ENCODE data around the gene MTAP. TPM values are rescaled to one million over a fixed set of nuclear protein-coding genes. Genes with fewer than 3 reads are reported as not detected.

MTAP gene
- total and polyA plus RNA-seq, 7 experiments from 2014 or later: 13.1 to 50.7 (median 29.7) TPM

GRCh38 chr9:21856301-21857094 is 54.1 kb downstream of the MTAP start:
- H3K9me3 ChIP-seq (ENCODE audit: control insufficient read depth in 2 of 3, low read length in 3 of 3): no peaks in the 10 kb centered on the region
- H3K36me3 ChIP-seq (ENCODE audit: control insufficient read depth in 2 of 3, insufficient read depth in 3 of 3, low read length in 3 of 3): peaks cover 0 to 61% (median 3%) of the 10 kb centered on the region in 3 experiments
- peaks cover 0 to 2% (median 0%) of the 10 kb centered on the region in 11 donors for H3K9me3 Mint-ChIP-seq
- peaks cover 1 to 28% (median 6%) of the 10 kb centered on the region in 7 donors for H3K4me1 Mint-ChIP-seq
- ChIA-PET POLR2A (no interaction called here), CTCF (interaction anchor here (0.6 kb wide), 1 partner anchor 77 kb away, joined by 3 read pairs; no protein-coding TSS in a partner anchor)
- H3K4me1 ChIP-seq (ENCODE audit: control insufficient read depth in 2 of 2, insufficient read depth in 2 of 2, low read length in 2 of 2): no peaks in the 10 kb centered on the region
- H3K27ac ChIP-seq (ENCODE audit: low read depth, low read length): no peak overlapping the region
- H3K36me3 Mint-ChIP-seq: peaks cover 42 to 92% (median 78%) of the 10 kb centered on the region in 5 donors
- DNase-seq (no peak), ATAC-seq (no peak)
- no peaks in the 10 kb centered on the region for H3K27me3 ChIP-seq (ENCODE audit: control insufficient read depth in 2 of 2, insufficient read depth in 2 of 2, low read length in 2 of 2)
- H3K4me3 Mint-ChIP-seq: no peak overlapping the region
- no peaks in the 10 kb centered on the region for H3K27me3 Mint-ChIP-seq
- H3K4me3 ChIP-seq (ENCODE audit: low read length): no peak overlapping the region
- intact Hi-C loops (cut with micrococcal nuclease): loop anchor here in 1 of 2 donors (10.0 kb wide), 1 partner anchor 58 kb away; no protein-coding TSS in a partner anchor
- peak overlapping the region in 1 of 9 donors; percentile 0 for H3K27ac Mint-ChIP-seq

GRCh38 chr9:21862871-21863270 is 60.4 kb downstream of the MTAP start:
- no peaks in the 10 kb centered on the region for H3K4me1 ChIP-seq (ENCODE audit: control insufficient read depth in 2 of 2, insufficient read depth in 2 of 2, low read length in 2 of 2)
- ChIA-PET CTCF (interaction anchor here (0.7 kb wide), 1 partner anchor 19 kb away, joined by 3 read pairs; no protein-coding TSS in a partner anchor), POLR2A (no interaction called here)
- H3K9me3 Mint-ChIP-seq: peaks cover 0 to 4% (median 0%) of the 10 kb centered on the region in 11 donors
- H3K4me3 Mint-ChIP-seq: no peak overlapping the region
- no peak overlapping the region for H3K4me3 ChIP-seq (ENCODE audit: low read length)
- intact Hi-C loops (cut with micrococcal nuclease): no loop called here
- H3K36me3 ChIP-seq (ENCODE audit: control insufficient read depth in 2 of 3, insufficient read depth in 3 of 3, low read length in 3 of 3): peaks cover 0 to 51% (median 7%) of the 10 kb centered on the region in 3 experiments
- H3K36me3 Mint-ChIP-seq: peaks cover 30 to 82% (median 63%) of the 10 kb centered on the region in 5 donors
- H3K27me3 Mint-ChIP-seq: no peaks in the 10 kb centered on the region
- H3K27ac Mint-ChIP-seq: no peak overlapping the region
- DNase-seq (no peak), ATAC-seq (no peak)
- peaks cover 0 to 8% (median 0%) of the 10 kb centered on the region in 7 donors for H3K4me1 Mint-ChIP-seq
- no peak overlapping the region for H3K27ac ChIP-seq (ENCODE audit: low read depth, low read length)
- no peaks in the 10 kb centered on the region for H3K9me3 ChIP-seq (ENCODE audit: control insufficient read depth in 2 of 3, low read length in 3 of 3)
- H3K27me3 ChIP-seq (ENCODE audit: control insufficient read depth in 2 of 2, insufficient read depth in 2 of 2, low read length in 2 of 2): no peaks in the 10 kb centered on the region

GRCh38 chr9:21864505-21864904 is 62.1 kb downstream of the MTAP start:
- Mint-ChIP-seq H3K36me3 (peaks cover 19 to 67% (median 48%) of the 10 kb centered on the region in 5 donors), H3K9me3 (peaks cover 0 to 4% (median 0%) of the 10 kb centered on the region in 11 donors)

GRCh38 chr9:21866302-21866701 is 63.9 kb downstream of the MTAP start:
- no peaks in the 10 kb centered on the region for H3K4me1 ChIP-seq (ENCODE audit: control insufficient read depth in 2 of 2, insufficient read depth in 2 of 2, low read length in 2 of 2)
- Mint-ChIP-seq H3K27ac (no peak overlapping the region), H3K36me3 (peaks cover 12 to 56% (median 39%) of the 10 kb centered on the region in 5 donors), H3K4me3 (no peak overlapping the region), H3K9me3 (peaks cover 0 to 5% (median 0%) of the 10 kb centered on the region in 11 donors), H3K4me1 (peaks cover 0 to 8% (median 0%) of the 10 kb centered on the region in 7 donors), H3K27me3 (no peaks in the 10 kb centered on the region)
- H3K36me3 ChIP-seq (ENCODE audit: control insufficient read depth in 2 of 3, insufficient read depth in 3 of 3, low read length in 3 of 3): peaks cover 0 to 31% (median 4%) of the 10 kb centered on the region in 3 experiments
- CTCF ChIA-PET: interaction anchor here (1.0 kb wide), 1 partner anchor 13 kb away, joined by 3 read pairs; no protein-coding TSS in a partner anchor
- intact Hi-C loops (cut with micrococcal nuclease): no loop called here
- no peaks in the 10 kb centered on the region for H3K27me3 ChIP-seq (ENCODE audit: control insufficient read depth in 2 of 2, insufficient read depth in 2 of 2, low read length in 2 of 2)
- no peak overlapping the region for H3K4me3 ChIP-seq (ENCODE audit: low read length)
- POLR2A ChIA-PET: no interaction called here
- no peak overlapping the region for H3K27ac ChIP-seq (ENCODE audit: low read depth, low read length)
- ATAC-seq (no peak), DNase-seq (no peak)
- no peaks in the 10 kb centered on the region for H3K9me3 ChIP-seq (ENCODE audit: control insufficient read depth in 2 of 3, low read length in 3 of 3)

More at GRCh38 chr9:21864505-21864904, 62.1 kb downstream of the MTAP start:
- H3K4me1 Mint-ChIP-seq: peaks cover 0 to 8% (median 0%) of the 10 kb centered on the region in 7 donors
- ChIA-PET CTCF (no interaction called here), POLR2A (no interaction called here)
- no peak overlapping the region for H3K4me3 ChIP-seq (ENCODE audit: low read length)
- ATAC-seq (no peak), DNase-seq (no peak)
- H3K36me3 ChIP-seq (ENCODE audit: control insufficient read depth in 2 of 3, insufficient read depth in 3 of 3, low read length in 3 of 3): peaks cover 0 to 36% (median 4%) of the 10 kb centered on the region in 3 experiments
- intact Hi-C loops (cut with micrococcal nuclease): no loop called here
- no peaks in the 10 kb centered on the region for H3K9me3 ChIP-seq (ENCODE audit: control insufficient read depth in 2 of 3, low read length in 3 of 3)
- H3K27ac ChIP-seq (ENCODE audit: low read depth, low read length): no peak overlapping the region
- H3K4me3 Mint-ChIP-seq: no peak overlapping the region
- H3K27ac Mint-ChIP-seq: no peak overlapping the region
- no peaks in the 10 kb centered on the region for H3K27me3 Mint-ChIP-seq
- no peaks in the 10 kb centered on the region for H3K4me1 ChIP-seq (ENCODE audit: control insufficient read depth in 2 of 2, insufficient read depth in 2 of 2, low read length in 2 of 2)
- no peaks in the 10 kb centered on the region for H3K27me3 ChIP-seq (ENCODE audit: control insufficient read depth in 2 of 2, insufficient read depth in 2 of 2, low read length in 2 of 2)

- Histone ChIP-seq H3K36me3 (ENCODE audit: control insufficient read depth in 2 of 3, insufficient read depth in 3 of 3, low read length in 3 of 3) (peaks cover 0 to 5% (median 3%) of the 10 kb centered on the region in 3 experiments), H3K4me3 (ENCODE audit: low read length) (no peak overlapping the region), H3K27ac (ENCODE audit: low read depth, low read length) (no peak overlapping the region), H3K27me3 (ENCODE audit: control insufficient read depth in 2 of 2, insufficient read depth in 2 of 2, low read length in 2 of 2) (no peaks in the 10 kb centered on the region), H3K9me3 (ENCODE audit: control insufficient read depth in 2 of 3, low read length in 3 of 3) (no peaks in the 10 kb centered on the region), H3K4me1 (ENCODE audit: control insufficient read depth in 2 of 2, insufficient read depth in 2 of 2, low read length in 2 of 2) (no peaks in the 10 kb centered on the region)
- Mint-ChIP-seq H3K9me3 (peaks cover 4 to 30% (median 11%) of the 10 kb centered on the region in 11 donors), H3K36me3 (peaks cover 4 to 54% (median 47%) of the 10 kb centered on the region in 5 donors), H3K4me3 (no peak overlapping the region), H3K27me3 (no peaks in the 10 kb centered on the region), H3K27ac (peak overlapping the region in 1 of 9 donors; percentile 4), H3K4me1 (peaks cover 0 to 8% (median 0%) of the 10 kb centered on the region in 7 donors)
- ChIA-PET POLR2A (no interaction called here), CTCF (no interaction called here)
- ATAC-seq (no peak), DNase-seq (no peak)
- intact Hi-C loops (cut with micrococcal nuclease): loop anchor here in 1 of 2 donors (5.0 kb wide), 1 partner anchor 51 kb away; no protein-coding TSS in a partner anchor
Measured at GRCh38 chr9:21871256-21871975, 69.0 kb downstream of the MTAP start.

GRCh38 chr9:21872696-21873095 is 70.3 kb downstream of the MTAP start:
- intact Hi-C loops (cut with micrococcal nuclease): loop anchor here in 1 of 2 donors (5.0 kb wide), 1 partner anchor 50 kb away; no protein-coding TSS in a partner anchor
- H3K4me1 Mint-ChIP-seq: peaks cover 0 to 9% (median 0%) of the 10 kb centered on the region in 7 donors
- Histone ChIP-seq H3K36me3 (ENCODE audit: control insufficient read depth in 2 of 3, insufficient read depth in 3 of 3, low read length in 3 of 3) (peaks cover 0 to 5% (median 3%) of the 10 kb centered on the region in 3 experiments), H3K9me3 (ENCODE audit: control insufficient read depth in 2 of 3, low read length in 3 of 3) (no peaks in the 10 kb centered on the region), H3K4me1 (ENCODE audit: control insufficient read depth in 2 of 2, insufficient read depth in 2 of 2, low read length in 2 of 2) (no peaks in the 10 kb centered on the region), H3K4me3 (ENCODE audit: low read length) (no peak overlapping the region), H3K27ac (ENCODE audit: low read depth, low read length) (no peak overlapping the region), H3K27me3 (ENCODE audit: control insufficient read depth in 2 of 2, insufficient read depth in 2 of 2, low read length in 2 of 2) (no peaks in the 10 kb centered on the region)
- peaks cover 7 to 41% (median 16%) of the 10 kb centered on the region in 11 donors for H3K9me3 Mint-ChIP-seq
- no peak for ATAC-seq
- no peak for DNase-seq
- ChIA-PET CTCF (no interaction called here), POLR2A (no interaction called here)
- peaks cover 12 to 58% (median 51%) of the 10 kb centered on the region in 5 donors for H3K36me3 Mint-ChIP-seq
- H3K27ac Mint-ChIP-seq: no peak overlapping the region
- no peak overlapping the region for H3K4me3 Mint-ChIP-seq
- H3K27me3 Mint-ChIP-seq: no peaks in the 10 kb centered on the region
